ENCODE data around the gene RPL15.

The RPL15 gene

GRCh38 chr3:23961913-23962312 is 45.0 kb downstream of the RPL15 start:
- DNase-seq (ENCODE audit: low read depth): no peak

DNA sequence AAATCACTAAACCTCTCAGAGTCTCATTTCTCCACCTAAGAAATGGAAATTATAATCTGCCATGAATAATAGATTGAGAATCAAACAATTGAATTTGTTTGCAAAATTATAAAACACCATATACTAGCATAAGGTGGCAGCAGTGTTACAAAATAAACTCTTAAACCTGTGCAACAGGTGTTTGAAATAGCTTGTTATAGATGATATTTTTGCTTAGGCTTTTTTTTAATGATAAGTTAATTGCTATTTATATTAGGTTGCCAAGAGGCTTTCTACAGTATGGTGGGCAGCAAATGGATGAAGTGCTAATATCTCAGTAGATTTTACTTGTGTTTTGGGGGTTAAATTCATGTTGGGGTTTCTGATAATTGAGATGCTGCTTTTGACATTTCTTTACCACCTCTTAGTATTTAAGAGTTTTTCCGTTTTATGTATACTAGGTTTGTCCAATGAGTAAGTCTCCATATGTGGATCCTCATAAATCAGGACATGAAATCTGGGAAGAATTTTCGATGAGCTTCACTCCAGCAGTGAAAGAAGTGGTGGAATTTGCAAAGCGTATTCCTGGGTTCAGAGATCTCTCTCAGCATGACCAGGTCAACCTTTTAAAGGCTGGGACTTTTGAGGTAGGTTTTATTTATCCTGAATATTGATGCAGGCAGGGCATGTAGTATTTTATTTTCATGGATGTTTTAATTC is 47.8 kb downstream of the RPL15 start:
- no peak for DNase-seq (ENCODE audit: low read depth)

DNA sequence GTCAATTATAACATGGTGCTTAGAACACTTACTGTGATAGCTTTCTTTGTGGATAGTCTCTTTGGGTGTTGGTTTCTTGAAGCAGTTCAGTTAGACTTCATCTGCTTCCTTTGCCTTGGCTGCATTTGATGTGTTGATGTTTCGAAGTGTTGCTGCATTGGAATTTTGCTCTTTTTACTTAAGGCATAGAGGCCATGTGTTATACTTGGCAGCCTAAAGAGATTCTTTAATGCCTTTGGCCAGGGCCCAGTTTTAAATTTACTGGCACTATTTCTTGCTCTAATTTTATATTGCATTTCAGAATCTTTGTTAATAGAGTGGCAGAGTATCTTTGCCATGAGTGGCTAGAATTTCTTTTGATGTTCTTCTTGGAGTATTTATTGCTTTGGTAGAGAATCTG is 49.4 kb downstream of the RPL15 start:
- DNase-seq (ENCODE audit: low read depth): no peak

- DNase-seq (ENCODE audit: low read depth): peak; percentile 80
Observed at GRCh38 chr3:23968463-23969184, 51.7 kb downstream of the RPL15 start.

DNA sequence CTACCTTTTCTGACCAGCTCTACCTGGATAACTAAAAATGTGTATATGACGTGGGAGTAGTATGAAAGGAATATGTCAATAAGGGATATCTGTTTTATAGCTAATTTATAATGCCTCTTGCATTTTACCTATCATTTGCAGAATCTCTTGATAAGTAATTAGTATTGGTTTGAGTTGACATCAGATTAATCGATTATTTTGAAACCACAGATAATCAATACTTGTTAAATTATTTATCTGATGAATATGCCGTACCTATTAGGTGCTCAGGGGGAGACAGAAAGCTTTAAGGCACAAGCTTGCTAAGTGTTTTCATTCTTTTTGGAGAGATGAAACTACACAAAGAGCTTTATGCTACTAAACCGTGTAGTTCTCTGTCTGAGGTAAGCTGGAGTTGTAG is 52.5 kb downstream of the RPL15 start:
- DNase-seq (ENCODE audit: low read depth): no peak

Measured in ELR (cell line).